NCI-H1436 (cell line): ENCODE data around the gene MTF2.

ENCODE experiments used
- DNase-seq: peaks from one replicate; lab custom pipeline; 2025; lab: John Stamatoyannopoulos, UW

Gene MTF2

GRCh38 chr1:93083979-93084378 is 4.9 kb downstream of the MTF2 start:
- no peak for DNase-seq

- no peak for DNase-seq
Measured at GRCh38 chr1:93087532-93087931, 8.4 kb downstream of the MTF2 start.

- DNase-seq: no peak
Measured at GRCh38 chr1:93093332-93094006, 14.4 kb downstream of the MTF2 start.

- no peak for DNase-seq
Measured at GRCh38 chr1:93095804-93096585, 16.9 kb downstream of the MTF2 start.

GRCh38 chr1:93102142-93102541 is 23.1 kb downstream of the MTF2 start:
- DNase-seq: no peak

- DNase-seq: no peak
Measured at GRCh38 chr1:93106226-93106625, 27.1 kb downstream of the MTF2 start.

- no peak for DNase-seq
Measured at GRCh38 chr1:93107395-93107794, 28.3 kb downstream of the MTF2 start.

GRCh38 chr1:93108335-93108734 is 29.3 kb downstream of the MTF2 start:
- no peak for DNase-seq

- DNase-seq: no peak
Measured at GRCh38 chr1:93109578-93109977, 30.5 kb downstream of the MTF2 start.

GRCh38 chr1:93111065-93111464 is 32.0 kb downstream of the MTF2 start:
- DNase-seq: no peak

GRCh38 chr1:93111561-93111960 is 32.5 kb downstream of the MTF2 start:
- no peak for DNase-seq

GRCh38 chr1:93113127-93113526 is 34.0 kb downstream of the MTF2 start:
- no peak for DNase-seq

- no peak for DNase-seq
Measured at GRCh38 chr1:93114391-93114790, 35.3 kb downstream of the MTF2 start.

- no peak for DNase-seq
Measured at GRCh38 chr1:93120614-93121013, 41.5 kb downstream of the MTF2 start.

GRCh38 chr1:93123201-93123783 is 44.2 kb downstream of the MTF2 start:
- no peak for DNase-seq

GRCh38 chr1:93124556-93125355 is 45.7 kb downstream of the MTF2 start:
- no peak for DNase-seq

- DNase-seq: no peak
Measured at GRCh38 chr1:93129507-93130099, 50.5 kb downstream of the MTF2 start.

GRCh38 chr1:93132638-93133037 is 53.6 kb downstream of the MTF2 start:
- DNase-seq: no peak

- DNase-seq: no peak
Measured at GRCh38 chr1:93136445-93136844, 57.4 kb downstream of the MTF2 start.

GRCh38 chr1:93137604-93138292 is 58.7 kb downstream of the MTF2 start:
- DNase-seq: no peak

GRCh38 chr1:93140106-93140505 is 61.0 kb downstream of the MTF2 start:
- no peak for DNase-seq
